ENCODE measurements around the gene MYO1F.

The MYO1F gene

GRCh38 chr19:8491574-8491973 lies 85.7 kb downstream of the MYO1F start:
- DNase-seq (ENCODE audit: low read depth) = no peak

- no peak for DNase-seq (ENCODE audit: low read depth)
These were observed 86.4 kb downstream of the MYO1F start for GRCh38 chr19:8490873-8491272.

GRCh38 chr19:8490395-8490760 lies 86.9 kb downstream of the MYO1F start:
- DNase-seq (ENCODE audit: low read depth) = no peak

GRCh38 chr19:8489561-8490394 lies 87.5 kb downstream of the MYO1F start:
- no peak for DNase-seq (ENCODE audit: low read depth)

GRCh38 chr19:8488365-8488764 lies 88.9 kb downstream of the MYO1F start:
- no peak for DNase-seq (ENCODE audit: low read depth)

GRCh38 chr19:8487137-8487851 lies 89.9 kb downstream of the MYO1F start:
- no peak for DNase-seq (ENCODE audit: low read depth)

GRCh38 chr19:8486661-8487136 lies 90.5 kb downstream of the MYO1F start:
- DNase-seq (ENCODE audit: low read depth) = no peak

- no peak for DNase-seq (ENCODE audit: low read depth)
These were observed 91.5 kb downstream of the MYO1F start for GRCh38 chr19:8485561-8486371.

- no peak for DNase-seq (ENCODE audit: low read depth)
These were observed 92.8 kb downstream of the MYO1F start for GRCh38 chr19:8484331-8484894.

GRCh38 chr19:8483165-8483564 lies 94.1 kb downstream of the MYO1F start:
- DNase-seq (ENCODE audit: low read depth) = no peak

GRCh38 chr19:8482696-8483095 lies 94.5 kb downstream of the MYO1F start:
- DNase-seq (ENCODE audit: low read depth) = no peak

GRCh38 chr19:8481616-8482015 lies 95.6 kb downstream of the MYO1F start:
- DNase-seq (ENCODE audit: low read depth) = no peak

GRCh38 chr19:8481201-8481600 lies 96.0 kb downstream of the MYO1F start:
- no peak for DNase-seq (ENCODE audit: low read depth)

GRCh38 chr19:8478598-8478997 lies 98.6 kb downstream of the MYO1F start:
- no peak for DNase-seq (ENCODE audit: low read depth)

GRCh38 chr19:8477889-8478288 lies 99.4 kb downstream of the MYO1F start:
- DNase-seq (ENCODE audit: low read depth) = no peak

- DNase-seq (ENCODE audit: low read depth) = no peak
These were observed 100.7 kb downstream of the MYO1F start for GRCh38 chr19:8476524-8476923.

- DNase-seq (ENCODE audit: low read depth) = no peak
These were observed 102.2 kb downstream of the MYO1F start for GRCh38 chr19:8475005-8475404.

- no peak for DNase-seq (ENCODE audit: low read depth)
These were observed 103.4 kb downstream of the MYO1F start for GRCh38 chr19:8473648-8474476.

Measured in stimulated activated CD8-positive, alpha-beta memory T cell treated with anti-CD3 and anti-CD28 coated beads, Interleukin-15, amount 100 ng/mL, for 24 hours (primary cell).